Chondrocyte (in vitro differentiated cells): ENCODE measurements around the gene EPHB2. TPM values are rescaled to one million over a fixed set of nuclear protein-coding genes. Genes with fewer than 3 reads are reported as not detected.

Experiments used
- DNase-seq: peaks from one replicate; pipeline ENCODE4 v3.0.0; 2021; ENCODE audit warnings: mixed read lengths, low spot score
- H3K27ac Mint-ChIP-seq: one replicate; pipeline ENCODE4 v1.8.0; 2021; ENCODE audit warnings: mild to moderate bottlenecking, moderate library complexity, mixed read lengths; ENCODE audit not compliant: unreplicated experiment
- H3K27me3 Mint-ChIP-seq: 2 replicates; pipeline ENCODE4 v1.8.0; 2021; ENCODE audit warnings: low read depth, mixed read lengths
- H3K36me3 Mint-ChIP-seq: 2 replicates; pipeline ENCODE4 v1.8.0; 2021; ENCODE audit warnings: low read depth, mixed read lengths
- H3K4me1 Mint-ChIP-seq: 2 replicates; pipeline ENCODE4 v1.8.0; 2021; ENCODE audit warnings: low read depth, mild to moderate bottlenecking, mixed read lengths
- H3K4me3 Mint-ChIP-seq: one replicate; pipeline ENCODE4 v1.8.0; 2021; ENCODE audit warnings: mild to moderate bottlenecking, moderate library complexity, mixed read lengths; ENCODE audit not compliant: unreplicated experiment
- H3K9me3 Mint-ChIP-seq: 2 replicates; pipeline ENCODE4 v1.8.0; 2021; ENCODE audit warnings: low read depth, mixed read lengths
- total RNA-seq: library from RNA; stranded (reverse); gene quantifications from 3 replicates; pipeline ENCODE4 v1.2.1, GENCODE V29; 2021
- TF ChIP-seq, protein P1 (sequence below): fragments of 200-600 bp; sonication (generic); IDR thresholded peaks from 2 replicates; pipeline ENCODE4 v1.5.0; 2021; ENCODE audit warnings: antibody characterized with exemption, mild to moderate bottlenecking, moderate library complexity

The EPHB2 gene
- total RNA-seq, 1 donor from 2014 or later, result 44.6 TPM

DNA sequence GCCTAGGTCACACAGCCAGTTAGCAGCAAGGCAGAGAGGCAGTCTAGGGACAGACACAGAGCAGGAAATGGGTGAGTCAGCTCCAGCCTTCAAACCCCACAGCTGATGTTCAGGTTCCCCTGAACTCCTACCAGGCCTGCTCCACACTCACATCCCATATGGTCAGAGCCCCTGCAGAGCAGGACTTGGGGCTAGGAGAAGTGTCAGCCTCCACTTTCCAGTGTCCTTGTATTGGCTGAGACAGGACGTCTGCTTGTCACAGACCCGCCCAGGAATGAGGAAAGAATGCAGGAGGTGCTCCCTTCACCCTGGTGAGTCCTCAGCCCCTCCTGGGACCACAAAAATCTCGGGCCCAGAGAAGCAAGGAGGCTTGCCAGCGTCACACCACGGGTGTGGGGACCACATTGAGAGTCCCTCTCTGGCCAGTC, 169.5 kb downstream of the EPHB2 start:
- H3K27me3 Mint-ChIP-seq, result no peaks in the 10 kb centered on the region
- no peak for DNase-seq

DNA sequence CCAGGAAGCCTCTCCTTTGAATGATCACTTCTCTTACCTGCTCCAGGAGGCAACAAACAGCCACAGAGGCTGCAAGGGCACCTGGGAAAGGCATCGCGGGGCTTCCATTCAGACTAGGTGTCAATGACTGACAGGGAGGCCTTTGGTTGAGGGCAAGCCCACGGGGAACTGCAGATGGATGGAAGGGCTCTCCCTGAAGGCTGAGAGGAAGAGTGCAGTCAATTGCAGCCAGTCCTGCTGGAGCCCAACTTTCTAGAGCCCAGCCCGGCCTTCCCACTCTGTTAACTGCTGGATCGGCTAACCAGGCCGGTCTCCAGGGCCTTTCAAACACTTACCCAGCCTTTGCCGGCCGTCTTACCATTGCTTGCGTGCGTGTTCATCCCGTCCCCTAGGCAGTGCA, 172.8 kb downstream of the EPHB2 start:
- Mint-ChIP-seq H3K27me3 (no peaks in the 10 kb centered on the region), H3K9me3 (no peaks in the 10 kb centered on the region), H3K4me3 (no peak overlapping the region), H3K4me1 (peaks cover 26% of the 10 kb centered on the region), H3K27ac (no peak overlapping the region), H3K36me3 (peaks cover 6% of the 10 kb centered on the region)
- TF ChIP-seq, protein P1, sequence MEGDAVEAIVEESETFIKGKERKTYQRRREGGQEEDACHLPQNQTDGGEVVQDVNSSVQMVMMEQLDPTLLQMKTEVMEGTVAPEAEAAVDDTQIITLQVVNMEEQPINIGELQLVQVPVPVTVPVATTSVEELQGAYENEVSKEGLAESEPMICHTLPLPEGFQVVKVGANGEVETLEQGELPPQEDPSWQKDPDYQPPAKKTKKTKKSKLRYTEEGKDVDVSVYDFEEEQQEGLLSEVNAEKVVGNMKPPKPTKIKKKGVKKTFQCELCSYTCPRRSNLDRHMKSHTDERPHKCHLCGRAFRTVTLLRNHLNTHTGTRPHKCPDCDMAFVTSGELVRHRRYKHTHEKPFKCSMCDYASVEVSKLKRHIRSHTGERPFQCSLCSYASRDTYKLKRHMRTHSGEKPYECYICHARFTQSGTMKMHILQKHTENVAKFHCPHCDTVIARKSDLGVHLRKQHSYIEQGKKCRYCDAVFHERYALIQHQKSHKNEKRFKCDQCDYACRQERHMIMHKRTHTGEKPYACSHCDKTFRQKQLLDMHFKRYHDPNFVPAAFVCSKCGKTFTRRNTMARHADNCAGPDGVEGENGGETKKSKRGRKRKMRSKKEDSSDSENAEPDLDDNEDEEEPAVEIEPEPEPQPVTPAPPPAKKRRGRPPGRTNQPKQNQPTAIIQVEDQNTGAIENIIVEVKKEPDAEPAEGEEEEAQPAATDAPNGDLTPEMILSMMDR, result no peak
- no peak for DNase-seq

More for the DNA sequence above, 169.5 kb downstream of the EPHB2 start:
- H3K27ac Mint-ChIP-seq, result peak overlapping the region; percentile 82
- H3K4me3 Mint-ChIP-seq, result no peak overlapping the region
- H3K36me3 Mint-ChIP-seq, result peaks cover 6% of the 10 kb centered on the region
- H3K9me3 Mint-ChIP-seq, result no peaks in the 10 kb centered on the region
- H3K4me1 Mint-ChIP-seq, result peaks cover 24% of the 10 kb centered on the region
- TF ChIP-seq, protein P1, result no peak

DNA sequence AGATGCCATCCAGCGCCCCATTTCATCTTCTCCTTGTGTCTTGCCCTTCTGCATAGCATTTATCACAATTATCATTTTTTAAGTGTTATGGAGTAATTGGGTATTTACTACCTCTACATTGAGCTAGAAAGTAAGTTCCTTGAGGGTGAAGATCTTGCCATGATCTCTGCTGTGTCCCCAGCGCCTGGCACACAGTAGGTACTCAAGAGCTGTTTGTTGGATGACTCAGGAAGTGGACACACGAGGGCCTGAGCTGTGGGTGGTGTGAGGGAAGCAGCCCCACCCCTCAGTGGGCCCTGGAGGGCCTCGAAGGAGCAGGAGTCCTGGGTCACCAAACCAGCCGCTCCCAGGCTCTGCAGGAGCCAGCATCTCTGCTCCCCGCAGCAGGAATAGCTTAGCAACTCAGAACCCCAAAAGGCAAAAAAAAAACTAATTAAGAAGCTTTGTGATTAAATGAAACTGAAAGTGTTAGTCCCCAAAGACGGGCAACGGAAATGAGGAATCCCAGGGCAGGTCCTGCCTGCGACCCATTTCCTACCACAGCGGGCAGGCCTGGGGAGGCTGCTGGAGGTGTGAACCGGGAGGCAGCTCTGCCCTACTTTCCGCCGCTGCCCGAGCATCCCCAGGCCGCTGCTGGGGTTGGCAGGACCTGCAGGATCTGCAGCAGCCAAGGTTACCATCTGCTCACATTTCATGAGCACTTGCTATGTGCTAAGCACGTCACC, 174.3 kb downstream of the EPHB2 start:
- Mint-ChIP-seq H3K4me3 (no peak overlapping the region), H3K27me3 (no peaks in the 10 kb centered on the region), H3K4me1 (peaks cover 33% of the 10 kb centered on the region), H3K27ac (no peak overlapping the region), H3K36me3 (peaks cover 6% of the 10 kb centered on the region), H3K9me3 (no peaks in the 10 kb centered on the region)
- TF ChIP-seq, protein P1, result no peak
- DNase-seq, result no peak

DNA sequence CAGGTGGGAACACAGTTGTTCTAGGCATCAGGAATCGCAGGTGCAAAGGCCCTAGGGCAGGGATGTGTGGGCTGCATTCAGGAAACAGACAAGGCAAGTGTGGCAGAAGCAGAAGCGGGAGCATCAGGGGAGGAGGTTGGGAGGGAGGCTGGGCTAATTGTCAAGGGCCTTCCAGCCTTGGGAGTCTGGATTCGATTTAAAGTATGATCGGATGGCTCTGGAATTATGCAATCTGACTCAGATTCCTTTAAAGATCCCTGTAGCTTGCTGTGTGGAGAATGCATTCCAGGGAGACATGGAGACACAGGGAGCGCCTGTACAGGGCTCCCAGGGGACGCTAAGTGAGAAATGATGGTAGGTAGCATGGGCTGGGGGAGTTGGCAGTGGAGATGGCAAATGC, 175.6 kb downstream of the EPHB2 start:
- peaks cover 4% of the 10 kb centered on the region for H3K36me3 Mint-ChIP-seq
- no peak for DNase-seq
- H3K4me1 Mint-ChIP-seq, result peaks cover 26% of the 10 kb centered on the region
- TF ChIP-seq, protein P1, result no peak
- H3K27me3 Mint-ChIP-seq, result no peaks in the 10 kb centered on the region
- no peaks in the 10 kb centered on the region for H3K9me3 Mint-ChIP-seq
- peak overlapping the region; percentile 23 for H3K27ac Mint-ChIP-seq
- H3K4me3 Mint-ChIP-seq, result no peak overlapping the region

DNA sequence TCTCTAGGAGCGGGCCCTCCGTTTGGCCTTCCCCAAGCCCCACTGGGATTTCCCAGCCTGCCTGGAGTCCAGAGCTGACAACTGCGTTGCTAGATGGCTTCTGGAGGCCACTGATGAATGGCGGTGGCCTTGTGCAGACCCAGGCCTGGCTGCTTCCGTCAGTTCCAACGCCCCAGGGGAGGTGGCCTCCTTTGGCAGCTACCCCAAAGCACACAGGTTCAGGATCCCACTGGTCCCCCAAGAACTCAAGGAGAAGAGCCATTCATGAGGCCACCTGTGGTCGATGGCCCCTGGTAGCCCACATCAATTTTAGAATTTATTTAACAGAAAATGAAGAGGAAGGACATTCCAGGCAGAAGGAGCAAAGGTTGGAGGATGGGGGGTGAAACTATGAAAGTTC, 176.9 kb downstream of the EPHB2 start:
- no peak for DNase-seq
- H3K4me3 Mint-ChIP-seq, result no peak overlapping the region
- H3K9me3 Mint-ChIP-seq, result no peaks in the 10 kb centered on the region
- no peak overlapping the region for H3K27ac Mint-ChIP-seq
- H3K36me3 Mint-ChIP-seq, result peaks cover 4% of the 10 kb centered on the region
- H3K4me1 Mint-ChIP-seq, result peaks cover 26% of the 10 kb centered on the region
- no peaks in the 10 kb centered on the region for H3K27me3 Mint-ChIP-seq
- TF ChIP-seq, protein P1, result no peak
